ENCODE results near the gene IMMP2L. TPM values are rescaled to one million over a fixed set of nuclear protein-coding genes. Genes with fewer than 3 reads are reported as not detected.
"Not testable (repeated sequence)": the region's sequence is repeated elsewhere in the genome, so short reads cannot be mapped to it uniquely, and the experiment has no call there.

IMMP2L gene
- total and polyA plus RNA-seq, 4 donors, result 24.3 to 32.9 (median 26.8) TPM

- H3K27me3 ChIP-seq (ENCODE audit: control insufficient read depth in 1 of 2, insufficient read depth in 2 of 2, low read length in 1 of 2); DNase-seq; intact Hi-C loops (cut with DNase I); H3K4me1 ChIP-seq (ENCODE audit: control insufficient read depth in 1 of 2, insufficient read depth in 2 of 2, low read length in 2 of 2); H3K27ac ChIP-seq (ENCODE audit: low read depth in 1 of 2, low read length in 2 of 2); H3K4me3 ChIP-seq (ENCODE audit: low read length in 2 of 2); ATAC-seq (ENCODE audit: low FRiP score); H3K36me3 ChIP-seq (ENCODE audit: control insufficient read depth in 1 of 2, insufficient read depth in 2 of 2, low read length in 1 of 2); H3K9me3 ChIP-seq (ENCODE audit: control insufficient read depth, low read length): not testable (repeated sequence)
- 98% methylated on average over 3 of the region's 3 CpGs for WGBS, 2 donors
These were observed 238.6 kb downstream of the IMMP2L start for GRCh38 chr7:111323670-111324069.

- H3K27me3 ChIP-seq (ENCODE audit: control insufficient read depth in 1 of 2, insufficient read depth in 2 of 2, low read length in 1 of 2), result no peaks in the 10 kb centered on the region
- DNase-seq (no peak), ATAC-seq (ENCODE audit: low FRiP score) (no peak)
- intact Hi-C loops (cut with DNase I), result no loop called here
- H3K4me3 ChIP-seq (ENCODE audit: low read length in 2 of 2), result no peak overlapping the region
- no peak overlapping the region for H3K27ac ChIP-seq (ENCODE audit: low read depth in 1 of 2, low read length in 2 of 2)
- no peaks in the 10 kb centered on the region for H3K36me3 ChIP-seq (ENCODE audit: control insufficient read depth in 1 of 2, insufficient read depth in 2 of 2, low read length in 1 of 2)
- H3K9me3 ChIP-seq (ENCODE audit: control insufficient read depth, low read length), result no peaks in the 10 kb centered on the region
- H3K4me1 ChIP-seq (ENCODE audit: control insufficient read depth in 1 of 2, insufficient read depth in 2 of 2, low read length in 2 of 2), result no peaks in the 10 kb centered on the region
These were observed 242.2 kb downstream of the IMMP2L start for GRCh38 chr7:111320133-111320532.

- H3K27ac ChIP-seq (ENCODE audit: low read depth in 1 of 2, low read length in 2 of 2), result no peak overlapping the region
- H3K4me3 ChIP-seq (ENCODE audit: low read length in 2 of 2), result no peak overlapping the region
- DNase-seq (no peak), ATAC-seq (ENCODE audit: low FRiP score) (no peak)
- intact Hi-C loops (cut with DNase I), result no loop called here
- H3K27me3 ChIP-seq (ENCODE audit: control insufficient read depth in 1 of 2, insufficient read depth in 2 of 2, low read length in 1 of 2), result no peaks in the 10 kb centered on the region
- H3K4me1 ChIP-seq (ENCODE audit: control insufficient read depth in 1 of 2, insufficient read depth in 2 of 2, low read length in 2 of 2), result no peaks in the 10 kb centered on the region
- H3K36me3 ChIP-seq (ENCODE audit: control insufficient read depth in 1 of 2, insufficient read depth in 2 of 2, low read length in 1 of 2), result no peaks in the 10 kb centered on the region
- H3K9me3 ChIP-seq (ENCODE audit: control insufficient read depth, low read length), result no peaks in the 10 kb centered on the region
These were observed 249.3 kb downstream of the IMMP2L start for GRCh38 chr7:111312966-111313365.

- H3K27me3 ChIP-seq (ENCODE audit: control insufficient read depth in 1 of 2, insufficient read depth in 2 of 2, low read length in 1 of 2), result no peaks in the 10 kb centered on the region
- H3K4me3 ChIP-seq (ENCODE audit: low read length in 2 of 2), result no peak overlapping the region
- H3K36me3 ChIP-seq (ENCODE audit: control insufficient read depth in 1 of 2, insufficient read depth in 2 of 2, low read length in 1 of 2), result no peaks in the 10 kb centered on the region
- ATAC-seq (ENCODE audit: low FRiP score) (no peak), DNase-seq (no peak)
- H3K27ac ChIP-seq (ENCODE audit: low read depth in 1 of 2, low read length in 2 of 2), result no peak overlapping the region
- H3K9me3 ChIP-seq (ENCODE audit: control insufficient read depth, low read length), result no peaks in the 10 kb centered on the region
- intact Hi-C loops (cut with DNase I), result no loop called here
- no peaks in the 10 kb centered on the region for H3K4me1 ChIP-seq (ENCODE audit: control insufficient read depth in 1 of 2, insufficient read depth in 2 of 2, low read length in 2 of 2)
- 87 to 91% methylated on average over 1 of the region's 1 CpG for WGBS, 2 donors
These were observed 253.6 kb downstream of the IMMP2L start for GRCh38 chr7:111308691-111309090.

GRCh38 chr7:111301891-111302290, 260.4 kb downstream of the IMMP2L start:
- DNase-seq, result no peak
- no peak overlapping the region for H3K27ac ChIP-seq (ENCODE audit: low read depth in 1 of 2, low read length in 2 of 2)
- 96 to 100% methylated on average over 1 of the region's 1 CpG for WGBS, 2 donors
- no peak for ATAC-seq (ENCODE audit: low FRiP score)
- no peak overlapping the region for H3K4me3 ChIP-seq (ENCODE audit: low read length in 2 of 2)
- H3K4me1 ChIP-seq (ENCODE audit: control insufficient read depth in 1 of 2, insufficient read depth in 2 of 2, low read length in 2 of 2), result no peaks in the 10 kb centered on the region
- H3K36me3 ChIP-seq (ENCODE audit: control insufficient read depth in 1 of 2, insufficient read depth in 2 of 2, low read length in 1 of 2), result no peaks in the 10 kb centered on the region
- no peaks in the 10 kb centered on the region for H3K27me3 ChIP-seq (ENCODE audit: control insufficient read depth in 1 of 2, insufficient read depth in 2 of 2, low read length in 1 of 2)
- intact Hi-C loops (cut with DNase I), result no loop called here
- H3K9me3 ChIP-seq (ENCODE audit: control insufficient read depth, low read length), result no peaks in the 10 kb centered on the region

- H3K36me3 ChIP-seq (ENCODE audit: control insufficient read depth in 1 of 2, insufficient read depth in 2 of 2, low read length in 1 of 2), result no peaks in the 10 kb centered on the region
- H3K4me3 ChIP-seq (ENCODE audit: low read length in 2 of 2), result no peak overlapping the region
- H3K27ac ChIP-seq (ENCODE audit: low read depth in 1 of 2, low read length in 2 of 2), result no peak overlapping the region
- ATAC-seq (ENCODE audit: low FRiP score), result no peak
- intact Hi-C loops (cut with DNase I), result no loop called here
- no peaks in the 10 kb centered on the region for H3K27me3 ChIP-seq (ENCODE audit: control insufficient read depth in 1 of 2, insufficient read depth in 2 of 2, low read length in 1 of 2)
- 64 to 70% methylated on average over 4 of the region's 4 CpGs for WGBS, 2 donors
- no peaks in the 10 kb centered on the region for H3K4me1 ChIP-seq (ENCODE audit: control insufficient read depth in 1 of 2, insufficient read depth in 2 of 2, low read length in 2 of 2)
- H3K9me3 ChIP-seq (ENCODE audit: control insufficient read depth, low read length), result no peaks in the 10 kb centered on the region
- DNase-seq, result no peak
These were observed 267.8 kb downstream of the IMMP2L start for GRCh38 chr7:111294494-111294893.

- Histone ChIP-seq H3K4me1 (ENCODE audit: control insufficient read depth in 1 of 2, insufficient read depth in 2 of 2, low read length in 2 of 2) (no peaks in the 10 kb centered on the region), H3K9me3 (ENCODE audit: control insufficient read depth, low read length) (no peaks in the 10 kb centered on the region), H3K27me3 (ENCODE audit: control insufficient read depth in 1 of 2, insufficient read depth in 2 of 2, low read length in 1 of 2) (no peaks in the 10 kb centered on the region), H3K4me3 (ENCODE audit: low read length in 2 of 2) (no peak overlapping the region), H3K27ac (ENCODE audit: low read depth in 1 of 2, low read length in 2 of 2) (no peak overlapping the region), H3K36me3 (ENCODE audit: control insufficient read depth in 1 of 2, insufficient read depth in 2 of 2, low read length in 1 of 2) (no peaks in the 10 kb centered on the region)
- intact Hi-C loops (cut with DNase I), result no loop called here
- WGBS, 2 donors, result 25 to 33% methylated on average over 1 of the region's 1 CpG
- ATAC-seq (ENCODE audit: low FRiP score), result no peak
- DNase-seq, result no peak
These were observed 270.2 kb downstream of the IMMP2L start for GRCh38 chr7:111292026-111292470.

- no peak for ATAC-seq (ENCODE audit: low FRiP score)
- intact Hi-C loops (cut with DNase I), result no loop called here
- 90 to 97% methylated on average over 1 of the region's 1 CpG for WGBS, 2 donors
These were observed 271.3 kb downstream of the IMMP2L start for GRCh38 chr7:111290982-111291381.

GRCh38 chr7:111290419-111290818, 271.9 kb downstream of the IMMP2L start:
- no peak for ATAC-seq (ENCODE audit: low FRiP score)
- no peaks in the 10 kb centered on the region for H3K27me3 ChIP-seq (ENCODE audit: control insufficient read depth in 1 of 2, insufficient read depth in 2 of 2, low read length in 1 of 2)
- no peak for DNase-seq
- H3K9me3 ChIP-seq (ENCODE audit: control insufficient read depth, low read length), result no peaks in the 10 kb centered on the region
- intact Hi-C loops (cut with DNase I), result no loop called here
- H3K4me1 ChIP-seq (ENCODE audit: control insufficient read depth in 1 of 2, insufficient read depth in 2 of 2, low read length in 2 of 2), result no peaks in the 10 kb centered on the region
- no peaks in the 10 kb centered on the region for H3K36me3 ChIP-seq (ENCODE audit: control insufficient read depth in 1 of 2, insufficient read depth in 2 of 2, low read length in 1 of 2)
- no peak overlapping the region for H3K27ac ChIP-seq (ENCODE audit: low read depth in 1 of 2, low read length in 2 of 2)
- no peak overlapping the region for H3K4me3 ChIP-seq (ENCODE audit: low read length in 2 of 2)
- WGBS, 2 donors, result 82 to 89% methylated on average over 1 of the region's 1 CpG

More at GRCh38 chr7:111290982-111291381, 271.3 kb downstream of the IMMP2L start:
- no peaks in the 10 kb centered on the region for H3K27me3 ChIP-seq (ENCODE audit: control insufficient read depth in 1 of 2, insufficient read depth in 2 of 2, low read length in 1 of 2)
- H3K27ac ChIP-seq (ENCODE audit: low read depth in 1 of 2, low read length in 2 of 2), result no peak overlapping the region
- H3K4me1 ChIP-seq (ENCODE audit: control insufficient read depth in 1 of 2, insufficient read depth in 2 of 2, low read length in 2 of 2), result no peaks in the 10 kb centered on the region
- H3K36me3 ChIP-seq (ENCODE audit: control insufficient read depth in 1 of 2, insufficient read depth in 2 of 2, low read length in 1 of 2), result no peaks in the 10 kb centered on the region
- H3K9me3 ChIP-seq (ENCODE audit: control insufficient read depth, low read length), result no peaks in the 10 kb centered on the region
- no peak overlapping the region for H3K4me3 ChIP-seq (ENCODE audit: low read length in 2 of 2)
- DNase-seq, result no peak
